IMR-90 (cell line): ENCODE measurements around the gene UNC93B1. TPM values are rescaled to one million over a fixed set of nuclear protein-coding genes. Genes with fewer than 3 reads are reported as not detected.

ENCODE experiments used
- ATAC-seq: fragments of 200-7000 bp; cut with Tn5 transposase; 2 replicates; pipeline ENCODE4 v1.9.1; 2020; ENCODE audit warnings: low read depth, mild to moderate bottlenecking, moderate library complexity
- BruUV-seq: library from RNA; stranded (reverse); fragments of 400-500 nt; replicated peaks from 2 replicates; lab custom pipeline; 2021; lab: Mats Ljungman, UMichigan
- CTCF ChIA-PET: fragments of 300-600 bp; formaldehyde crosslinking; extraction: SDS; loops from one replicate; lab custom pipeline; 2021; ENCODE audit warnings: antibody characterized with exemption; lab: Yijun Ruan, JAX
- POLR2A ChIA-PET: fragments of 300-600 bp; sonication (Branson Sonifier 250); formaldehyde crosslinking; loops from one replicate; lab custom pipeline; 2022; ENCODE audit warnings: antibody characterized with exemption; ENCODE audit not compliant: unreplicated experiment; lab: Charles Lee
- DNase-seq: peaks from one replicate; pipeline ENCODE4 v3.0.0; 2013
- H2AFZ ChIP-seq: replicated peaks from 2 replicates; pipeline ENCODE3; 2013; ENCODE audit warnings: low read length, mild to moderate bottlenecking; ENCODE audit not compliant: poor library complexity
- H2AK5ac ChIP-seq: 2 replicates; pipeline ENCODE4 v1.6.1; 2013; ENCODE audit warnings: low read depth, low read length, inconsistent platforms
- H2AK9ac ChIP-seq: replicated peaks from 2 replicates; pipeline ENCODE3; 2013; ENCODE audit warnings: mild to moderate bottlenecking, low read depth, low read length, moderate library complexity; ENCODE audit not compliant: poor library complexity
- H2BK120ac ChIP-seq: 2 replicates; pipeline ENCODE4 v1.6.1; 2013; ENCODE audit warnings: low read depth, low read length, inconsistent platforms
- H2BK15ac ChIP-seq: 3 replicates; pipeline ENCODE4 v1.6.1; 2013; ENCODE audit warnings: low read depth, low read length, inconsistent platforms
- H2BK20ac ChIP-seq: 2 replicates; pipeline ENCODE4 v1.6.1; 2013; ENCODE audit warnings: low read depth, mild to moderate bottlenecking, inconsistent platforms, low read length, moderate library complexity
- H2BK5ac ChIP-seq: 2 replicates; pipeline ENCODE4 v1.6.1; 2013; ENCODE audit warnings: mild to moderate bottlenecking, low read depth, low read length, inconsistent platforms; ENCODE audit not compliant: poor library complexity, severe bottlenecking
- H3K14ac ChIP-seq: replicated peaks from 2 replicates; pipeline ENCODE4 v1.6.1; 2013; ENCODE audit warnings: low read depth, low read length, inconsistent platforms
- H3K18ac ChIP-seq: 2 replicates; pipeline ENCODE4 v1.6.1; 2013; ENCODE audit warnings: low read depth, low read length, control low read depth
- H3K23ac ChIP-seq: 2 replicates; pipeline ENCODE4 v1.6.1; 2013; ENCODE audit warnings: low read depth, low read length, inconsistent platforms
- H3K27ac ChIP-seq: 2 replicates; pipeline ENCODE4 v1.5.1; 2013; ENCODE audit warnings: mild to moderate bottlenecking, control low read depth, low read length; ENCODE audit not compliant: insufficient read depth
- H3K27me3 ChIP-seq: 2 replicates; pipeline ENCODE4 v1.6.1; 2013; ENCODE audit warnings: low read length; ENCODE audit not compliant: control insufficient read depth, insufficient read depth
- H3K36me3 ChIP-seq: 2 replicates; pipeline ENCODE4 v1.6.1; 2013; ENCODE audit warnings: low read length, mixed read lengths; ENCODE audit not compliant: control insufficient read depth, insufficient read depth
- H3K4ac ChIP-seq: 2 replicates; pipeline ENCODE4 v1.6.1; 2013; ENCODE audit warnings: low read depth, low read length, inconsistent platforms
- H3K4me1 ChIP-seq: 2 replicates; pipeline ENCODE4 v1.6.1; 2013; ENCODE audit warnings: low read length, mixed read lengths; ENCODE audit not compliant: control insufficient read depth, insufficient read depth
- H3K4me2 ChIP-seq: 2 replicates; pipeline ENCODE4 v1.6.1; 2013; ENCODE audit warnings: low read depth, mild to moderate bottlenecking, control low read depth, low read length, moderate library complexity
- H3K4me3 ChIP-seq: 2 replicates; pipeline ENCODE4 v1.5.1; 2013; ENCODE audit warnings: low read depth, mild to moderate bottlenecking, control low read depth, low read length, moderate library complexity; ENCODE audit not compliant: insufficient read depth
- H3K56ac ChIP-seq: 2 replicates; pipeline ENCODE4 v1.6.1; 2013; ENCODE audit warnings: low read length, inconsistent platforms; ENCODE audit not compliant: insufficient read depth; ENCODE audit errors: extremely low read depth
- H3K79me1 ChIP-seq, 2 experiments: 2 replicates each; pipeline ENCODE4 v1.6.1; 2013; ENCODE audit warnings: low read length in 2 of 2, inconsistent platforms in 1 of 2, low read depth in 1 of 2
- H3K9ac ChIP-seq: 2 replicates; pipeline ENCODE4 v1.6.1; 2013; ENCODE audit warnings: low read depth, low read length, control low read depth
- H3K9me1 ChIP-seq: 2 replicates; pipeline ENCODE4 v1.6.1; 2013; ENCODE audit warnings: low read length, inconsistent platforms; ENCODE audit not compliant: insufficient read depth
- H3K9me3 ChIP-seq: 2 replicates; pipeline ENCODE4 v1.6.1; 2013; ENCODE audit warnings: low read length; ENCODE audit not compliant: control insufficient read depth, insufficient read depth
- H4K20me1 ChIP-seq: 2 replicates; pipeline ENCODE4 v1.6.1; 2013; ENCODE audit warnings: low read length, inconsistent platforms; ENCODE audit not compliant: insufficient read depth
- H4K5ac ChIP-seq: 2 replicates; pipeline ENCODE4 v1.6.1; 2013; ENCODE audit warnings: mild to moderate bottlenecking, low read depth, low read length, control low read depth
- H4K8ac ChIP-seq, 2 experiments: 2 replicates each; pipeline ENCODE4 v1.6.1; 2013; ENCODE audit warnings: low read depth in 2 of 2, low read length in 2 of 2, control low read depth in 1 of 2, inconsistent platforms in 1 of 2
- H4K91ac ChIP-seq: 2 replicates; pipeline ENCODE4 v1.6.1; 2013; ENCODE audit warnings: low read depth, low read length, inconsistent platforms; ENCODE audit not compliant: insufficient read depth
- CHD1 ChIP-seq: IDR thresholded peaks from 2 replicates; pipeline ENCODE4 v1.6.1; 2012; ENCODE audit warnings: low read depth, low read length, improper control_type of control experiment
- FOS ChIP-seq: fragments of 150-350 bp; IDR thresholded peaks from 2 replicates; pipeline ENCODE4 v1.6.1; 2016; ENCODE audit warnings: low read depth, low read length
- MAFK ChIP-seq: IDR thresholded peaks from 2 replicates; pipeline ENCODE4 v1.6.1; 2012; ENCODE audit warnings: low read depth, low read length, improper control_type of control experiment
- MAZ ChIP-seq: IDR thresholded peaks from 2 replicates; pipeline ENCODE4 v1.6.1; 2012; ENCODE audit warnings: low read depth, mild to moderate bottlenecking, low read length, improper control_type of control experiment, moderate library complexity, borderline replicate concordance
- MXI1 ChIP-seq: IDR thresholded peaks from 2 replicates; pipeline ENCODE4 v1.6.1; 2012; ENCODE audit warnings: low read depth, mild to moderate bottlenecking, low read length, moderate library complexity, borderline replicate concordance
- NFE2L2 ChIP-seq: fragments of 150-350 bp; IDR thresholded peaks from 2 replicates; pipeline ENCODE4 v1.6.1; 2016; ENCODE audit warnings: low read depth, mild to moderate bottlenecking, low read length
- RAD21 ChIP-seq: IDR thresholded peaks from 2 replicates; pipeline ENCODE4 v1.6.1; 2012; ENCODE audit warnings: low read length, improper control_type of control experiment
- RCOR1 ChIP-seq: IDR thresholded peaks from 2 replicates; pipeline ENCODE4 v1.6.1; 2012; ENCODE audit warnings: mild to moderate bottlenecking, low read length, improper control_type of control experiment; ENCODE audit not compliant: insufficient replicate concordance
- RFX5 ChIP-seq: IDR thresholded peaks from 2 replicates; pipeline ENCODE4 v1.8.0; 2012; ENCODE audit warnings: low read depth, mild to moderate bottlenecking, low read length, moderate library complexity
- SMC3 ChIP-seq: fragments of 150-350 bp; IDR thresholded peaks from 2 replicates; pipeline ENCODE4 v1.6.1; 2016; ENCODE audit warnings: low read depth, mild to moderate bottlenecking, antibody characterized with exemption, low read length, moderate library complexity
- USF2 ChIP-seq: fragments of 150-350 bp; IDR thresholded peaks from 2 replicates; pipeline ENCODE4 v1.6.1; 2017; ENCODE audit warnings: mild to moderate bottlenecking, antibody characterized with exemption, low read length, low read depth
- whole genome bisulfite sequencing, 2 experiments: methylation state at CpG; one replicate each; pipeline versions ENCODE4 v1.1.5 to v1.1.7; 2013; ENCODE audit warnings: missing lambda C conversion rate in 2 of 2; ENCODE audit not compliant: insufficient read length in 1 of 2; ENCODE audit errors: extremely low coverage in 2 of 2; 5-methylcytosine and 5-hydroxymethylcytosine counted together
- dilution Hi-C: fragments of 300-500 bp; cut with HindIII; formaldehyde crosslinking; loops from one replicate; pipeline ENCODE4 v1.14.3; 2018; ENCODE audit warnings: low sequenced_read_pairs; ENCODE audit not compliant: unreplicated experiment
- in situ Hi-C: fragments of 300-500 bp; cut with MboI; formaldehyde crosslinking; loops from 3 replicates; pipeline ENCODE4 v1.14.3; 2019; ENCODE audit warnings: low sequenced_read_pairs, inconsistent platforms, mixed read lengths
- intact Hi-C: fragments of 100-400 bp; cut with micrococcal nuclease; formaldehyde crosslinking; loops from 2 replicates; pipeline ENCODE4 v1.10.0; 2022
- polyA plus RNA-seq, 3 experiments: library from polyadenylated mRNA; depleted of rRNA; stranded (reverse); fragments of >200 nt; gene quantifications; 2 replicates each; pipeline ENCODE4 v1.2.3, GENCODE V29; 2012; ENCODE audit warnings: low replicate concordance in 1 of 3
- total RNA-seq: library from RNA; depleted of rRNA; stranded (reverse); fragments of >200 nt; gene quantifications from 2 replicates; pipeline ENCODE4 v1.2.3, GENCODE V29; 2012
- TF ChIP-seq, protein P1 (sequence below): fragments of 150-350 bp; IDR thresholded peaks from 2 replicates; pipeline ENCODE4 v1.6.1; 2016; ENCODE audit warnings: low read depth, mild to moderate bottlenecking, low read length, moderate library complexity, borderline replicate concordance
- TF ChIP-seq, protein P2 (sequence below): conservative IDR thresholded peaks from 2 replicates; pipeline ENCODE4 v1.5.1; 2012; ENCODE audit warnings: mild to moderate bottlenecking, low read depth, low read length, improper control_type of control experiment

Gene UNC93B1
- total and polyA plus RNA-seq, 2 of the 4 experiments (the other 2 are of a cell fraction), result 10.9 to 19.2 TPM

GRCh38 chr11:68032997-68033707 is 29.3 kb upstream of the UNC93B1 start:
- in situ Hi-C loops, result no loop called here
- H4K8ac ChIP-seq, result no peak overlapping the region
- H3K18ac ChIP-seq, result no peak overlapping the region
- no peak overlapping the region for H2BK15ac ChIP-seq
- H3K9me1 ChIP-seq, result peaks cover 2% of the 10 kb centered on the region
- H3K56ac ChIP-seq, result no peak overlapping the region
- H3K4me1 ChIP-seq, result peaks cover 21% of the 10 kb centered on the region
- no peak overlapping the region for H3K27ac ChIP-seq
- ATAC-seq (no peak), DNase-seq (no peak)
- H3K27me3 ChIP-seq, result no peaks in the 10 kb centered on the region
- no TSS peak for BruUV-seq
- POLR2A ChIA-PET, result no interaction called here
- no peak overlapping the region for H3K9ac ChIP-seq
- no peak overlapping the region for H3K4me3 ChIP-seq
- dilution Hi-C loops, result no loop called here
- no peak overlapping the region for H3K23ac ChIP-seq
- no peak overlapping the region for H2BK5ac ChIP-seq
- H3K36me3 ChIP-seq, result peaks cover 11% of the 10 kb centered on the region; the same call in 1 of the 2 replicates
- H2AFZ ChIP-seq, result no peak overlapping the region
- peak overlapping the region; percentile 39 for H2AK9ac ChIP-seq
- intact Hi-C loops, result no loop called here
- H3K4ac ChIP-seq, result no peak overlapping the region
- no peak overlapping the region for H4K5ac ChIP-seq
- no peak overlapping the region for H2AK5ac ChIP-seq
- H3K14ac ChIP-seq, result no peak overlapping the region
- H3K79me1 ChIP-seq, result peaks cover 26 to 55% of the 10 kb centered on the region in 2 experiments
- no peaks in the 10 kb centered on the region for H4K20me1 ChIP-seq
- no peak overlapping the region for H3K4me2 ChIP-seq
- H3K9me3 ChIP-seq, result no peaks in the 10 kb centered on the region
- H2BK120ac ChIP-seq, result no peak overlapping the region
- H2BK20ac ChIP-seq, result no peak overlapping the region
- H4K91ac ChIP-seq, result no peak overlapping the region
- WGBS, 2 experiments, result 96% methylated on average over 9 of the region's 29 CpGs; no CpG with 5 or more reads in 1 of the 2 experiments
- CTCF ChIA-PET, result no interaction called here
- TF ChIP-seq SMC3, result no peak
- no peak for TF ChIP-seq USF2
- TF ChIP-seq RAD21, result no peak
- TF ChIP-seq RCOR1, result no peak
- no peak for TF ChIP-seq CHD1
- no peak for TF ChIP-seq MAZ
- no peak for TF ChIP-seq NFE2L2
- no peak for TF ChIP-seq FOS
- TF ChIP-seq, protein P1, sequence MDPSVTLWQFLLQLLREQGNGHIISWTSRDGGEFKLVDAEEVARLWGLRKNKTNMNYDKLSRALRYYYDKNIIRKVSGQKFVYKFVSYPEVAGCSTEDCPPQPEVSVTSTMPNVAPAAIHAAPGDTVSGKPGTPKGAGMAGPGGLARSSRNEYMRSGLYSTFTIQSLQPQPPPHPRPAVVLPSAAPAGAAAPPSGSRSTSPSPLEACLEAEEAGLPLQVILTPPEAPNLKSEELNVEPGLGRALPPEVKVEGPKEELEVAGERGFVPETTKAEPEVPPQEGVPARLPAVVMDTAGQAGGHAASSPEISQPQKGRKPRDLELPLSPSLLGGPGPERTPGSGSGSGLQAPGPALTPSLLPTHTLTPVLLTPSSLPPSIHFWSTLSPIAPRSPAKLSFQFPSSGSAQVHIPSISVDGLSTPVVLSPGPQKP, result no peak
- TF ChIP-seq RFX5, result no peak
- no peak for TF ChIP-seq MXI1
- TF ChIP-seq MAFK, result no peak
- TF ChIP-seq, protein P2, sequence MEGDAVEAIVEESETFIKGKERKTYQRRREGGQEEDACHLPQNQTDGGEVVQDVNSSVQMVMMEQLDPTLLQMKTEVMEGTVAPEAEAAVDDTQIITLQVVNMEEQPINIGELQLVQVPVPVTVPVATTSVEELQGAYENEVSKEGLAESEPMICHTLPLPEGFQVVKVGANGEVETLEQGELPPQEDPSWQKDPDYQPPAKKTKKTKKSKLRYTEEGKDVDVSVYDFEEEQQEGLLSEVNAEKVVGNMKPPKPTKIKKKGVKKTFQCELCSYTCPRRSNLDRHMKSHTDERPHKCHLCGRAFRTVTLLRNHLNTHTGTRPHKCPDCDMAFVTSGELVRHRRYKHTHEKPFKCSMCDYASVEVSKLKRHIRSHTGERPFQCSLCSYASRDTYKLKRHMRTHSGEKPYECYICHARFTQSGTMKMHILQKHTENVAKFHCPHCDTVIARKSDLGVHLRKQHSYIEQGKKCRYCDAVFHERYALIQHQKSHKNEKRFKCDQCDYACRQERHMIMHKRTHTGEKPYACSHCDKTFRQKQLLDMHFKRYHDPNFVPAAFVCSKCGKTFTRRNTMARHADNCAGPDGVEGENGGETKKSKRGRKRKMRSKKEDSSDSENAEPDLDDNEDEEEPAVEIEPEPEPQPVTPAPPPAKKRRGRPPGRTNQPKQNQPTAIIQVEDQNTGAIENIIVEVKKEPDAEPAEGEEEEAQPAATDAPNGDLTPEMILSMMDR, result no peak
